Activated naive CD8-positive, alpha-beta T cell treated with anti-CD3 and anti-CD28 coated beads, Interleukin-2, amount 10 ng/mL, durations not matched to agents 7 days and 5 days (primary cell): ENCODE data around the gene ACMSD. TPM values are rescaled to one million over a fixed set of nuclear protein-coding genes. Genes with fewer than 3 reads are reported as not detected.
"Not testable (repeated sequence)": the region's sequence is repeated elsewhere in the genome, so short reads cannot be mapped to it uniquely, and the experiment has no call there.

Experiments
- ATAC-seq: fragments of 150-1000 bp; cut with Tn5 transposase; one replicate; pipeline ENCODE4 v1.10.0; 2021; ENCODE audit warnings: low read depth, moderate library complexity
- POLR2A ChIA-PET: fragments of 350-600 bp; sonication (Branson Sonifier 250); formaldehyde crosslinking; loops from one replicate; lab custom pipeline; 2021; ENCODE audit warnings: antibody characterized with exemption; lab: Charles Lee
- DNase-seq: peaks from one replicate; pipeline ENCODE4 v3.0.0; 2021
- H3K27ac Mint-ChIP-seq: one replicate; pipeline ENCODE4 v1.8.0; 2022; ENCODE audit warnings: mild to moderate bottlenecking, mixed read lengths
- H3K27me3 Mint-ChIP-seq: one replicate; pipeline ENCODE4 v1.8.0; 2022; ENCODE audit warnings: mild to moderate bottlenecking, moderate library complexity, mixed read lengths
- H3K36me3 Mint-ChIP-seq: one replicate; pipeline ENCODE4 v1.8.0; 2021; ENCODE audit warnings: mild to moderate bottlenecking, mixed read lengths
- H3K4me1 Mint-ChIP-seq: one replicate; pipeline ENCODE4 v1.8.0; 2021; ENCODE audit warnings: mixed read lengths
- H3K4me3 Mint-ChIP-seq: one replicate; pipeline ENCODE4 v1.8.0; 2022; ENCODE audit warnings: mild to moderate bottlenecking, moderate library complexity, mixed read lengths
- H3K9me3 Mint-ChIP-seq: one replicate; pipeline ENCODE4 v1.8.0; 2021; ENCODE audit warnings: mixed read lengths
- total RNA-seq, 2 experiments: library from RNA; stranded (reverse); gene quantifications; one replicate each; pipeline ENCODE4 v1.2.3, GENCODE V29; 2021

Gene ACMSD
- not detected for total RNA-seq

GRCh38 chr2:134838143-134838620 lies at the start of gene ACMSD:
TSS of gene ACMSD (plus strand) at chr2:134838616. CDS start at chr2:134838683, 67 bp downstream.
- Mint-ChIP-seq H3K36me3 (no peaks in the 10 kb centered on the region), H3K27me3 (peaks cover 24% of the 10 kb centered on the region), H3K4me3 (no peak within 1 kb of the TSS), H3K9me3 (peaks cover 3% of the 10 kb centered on the region), H3K4me1 (no peaks in the 10 kb centered on the region), H3K27ac (no peak within 1 kb of the TSS)
- DNase-seq, result no peak
- POLR2A ChIA-PET, result no interaction called here
- no peak for ATAC-seq

GRCh38 chr2:134790487-134790886 lies 47.9 kb upstream of the ACMSD start:
- POLR2A ChIA-PET, result no interaction called here
- no peaks in the 10 kb centered on the region for H3K36me3 Mint-ChIP-seq

GRCh38 chr2:134791616-134792015 lies 46.8 kb upstream of the ACMSD start:
- no peak overlapping the region for H3K27ac Mint-ChIP-seq
- peaks cover 5% of the 10 kb centered on the region for H3K27me3 Mint-ChIP-seq
- POLR2A ChIA-PET, result no interaction called here
- H3K4me3 Mint-ChIP-seq, result no peak overlapping the region
- ATAC-seq (no peak), DNase-seq (no peak)
- no peaks in the 10 kb centered on the region for H3K4me1 Mint-ChIP-seq
- no peaks in the 10 kb centered on the region for H3K36me3 Mint-ChIP-seq
- H3K9me3 Mint-ChIP-seq, result no peaks in the 10 kb centered on the region

More at GRCh38 chr2:134790487-134790886, 47.9 kb upstream of the ACMSD start:
- H3K27me3 Mint-ChIP-seq, result peaks cover 5% of the 10 kb centered on the region
- H3K4me3 Mint-ChIP-seq, result no peak overlapping the region
- ATAC-seq (no peak), DNase-seq (no peak)
- H3K9me3 Mint-ChIP-seq, result no peaks in the 10 kb centered on the region
- no peak overlapping the region for H3K27ac Mint-ChIP-seq
- H3K4me1 Mint-ChIP-seq, result no peaks in the 10 kb centered on the region

DNA sequence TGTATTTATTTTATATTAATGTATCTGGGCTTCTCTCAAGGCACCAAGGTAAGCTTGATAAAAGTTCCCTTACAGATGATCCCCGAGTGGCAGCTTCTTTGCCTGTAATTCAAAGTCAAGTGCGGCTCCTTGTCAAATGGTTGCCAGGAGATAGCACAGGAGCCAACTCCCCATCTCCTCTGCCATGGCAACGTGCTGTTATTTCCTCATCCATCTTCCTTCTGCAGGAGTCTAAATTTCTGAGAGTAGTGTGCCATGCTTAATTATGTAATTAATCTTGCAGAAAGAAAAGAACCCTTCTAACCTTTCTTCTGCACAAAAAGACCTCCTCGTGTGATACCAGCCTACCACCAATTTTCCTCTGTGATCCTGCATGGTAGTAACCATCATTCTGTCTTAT lies 46.2 kb upstream of the ACMSD start:
- Mint-ChIP-seq H3K9me3 (no peaks in the 10 kb centered on the region), H3K4me1 (no peaks in the 10 kb centered on the region), H3K27me3 (peaks cover 5% of the 10 kb centered on the region), H3K36me3 (no peaks in the 10 kb centered on the region), H3K4me3 (no peak overlapping the region), H3K27ac (no peak overlapping the region)
- POLR2A ChIA-PET, result no interaction called here
- no peak for ATAC-seq
- DNase-seq, result no peak

DNA sequence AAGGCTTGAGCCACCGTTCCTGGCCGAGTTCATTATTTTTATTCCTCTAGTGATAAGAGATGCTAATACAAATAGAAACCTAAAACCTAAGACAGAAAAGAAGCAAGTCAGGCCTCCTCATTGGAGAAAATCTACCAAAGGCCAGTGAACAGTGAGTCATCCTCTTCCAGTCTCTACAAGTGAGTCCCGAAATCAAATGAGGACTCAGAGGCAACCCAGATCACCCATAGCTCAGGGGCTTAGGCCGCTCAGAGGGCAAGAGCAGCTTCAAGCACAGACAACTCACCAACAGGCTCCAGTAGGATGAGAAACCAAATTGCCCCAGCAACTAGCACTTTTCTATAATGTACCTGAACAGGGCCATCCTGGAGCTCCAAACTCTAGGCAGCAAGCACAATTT lies 42.7 kb upstream of the ACMSD start:
- Mint-ChIP-seq H3K9me3 (no peaks in the 10 kb centered on the region), H3K27me3 (peaks cover 8% of the 10 kb centered on the region), H3K4me1 (no peaks in the 10 kb centered on the region), H3K36me3 (no peaks in the 10 kb centered on the region), H3K4me3 (no peak overlapping the region), H3K27ac (no peak overlapping the region)
- DNase-seq (no peak), ATAC-seq (no peak)
- POLR2A ChIA-PET, result no interaction called here

GRCh38 chr2:134796373-134796772 lies 42.0 kb upstream of the ACMSD start:
- H3K27me3 Mint-ChIP-seq, result peaks cover 7% of the 10 kb centered on the region
- no peak for ATAC-seq
- POLR2A ChIA-PET, result no interaction called here
- H3K4me3 Mint-ChIP-seq, result no peak overlapping the region
- no peaks in the 10 kb centered on the region for H3K4me1 Mint-ChIP-seq
- no peak overlapping the region for H3K27ac Mint-ChIP-seq
- H3K9me3 Mint-ChIP-seq, result no peaks in the 10 kb centered on the region
- DNase-seq, result no peak
- no peaks in the 10 kb centered on the region for H3K36me3 Mint-ChIP-seq

DNA sequence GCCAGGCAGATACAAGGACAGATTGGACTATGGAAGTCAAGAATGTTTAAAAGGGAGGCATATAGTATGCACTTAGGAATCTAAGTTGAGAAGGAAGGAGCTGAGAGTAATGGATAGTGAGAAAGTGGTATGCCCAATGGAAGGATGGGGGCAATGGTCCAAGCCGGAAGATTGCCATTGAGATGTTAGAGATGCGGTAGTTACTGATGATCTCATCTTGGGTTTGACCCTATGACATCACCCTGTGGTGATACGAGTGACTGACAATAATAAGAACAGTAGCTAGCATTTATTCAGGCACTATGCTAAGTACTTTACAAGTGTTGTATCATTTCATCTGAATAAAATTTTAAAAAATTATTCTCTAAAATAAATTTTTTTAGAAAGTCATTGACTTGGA lies 38.5 kb upstream of the ACMSD start:
- POLR2A ChIA-PET, result no interaction called here
- Mint-ChIP-seq H3K9me3 (peaks cover 6% of the 10 kb centered on the region), H3K4me1 (no peaks in the 10 kb centered on the region), H3K4me3 (no peak overlapping the region), H3K36me3 (no peaks in the 10 kb centered on the region), H3K27me3 (peaks cover 3% of the 10 kb centered on the region), H3K27ac (no peak overlapping the region)
- ATAC-seq (no peak), DNase-seq (no peak)

DNA sequence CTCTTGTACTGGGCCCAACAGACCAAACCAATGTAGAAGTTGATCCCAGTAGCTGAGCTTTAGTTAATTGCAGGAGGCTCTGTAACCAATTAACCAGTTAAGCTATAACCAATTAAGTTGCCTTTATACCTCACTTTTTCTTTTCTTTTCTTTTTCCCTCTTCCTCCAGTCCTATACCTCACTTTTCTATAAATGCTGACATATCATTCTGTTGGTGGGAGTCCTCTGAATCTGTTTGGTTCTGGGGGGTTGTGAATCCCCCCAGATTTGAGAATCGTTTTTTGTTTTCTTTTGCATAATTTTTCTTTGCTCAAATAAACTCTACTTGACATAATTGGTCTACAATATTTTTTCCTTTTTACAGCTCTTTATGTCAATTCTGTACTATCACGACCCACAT lies 38.1 kb upstream of the ACMSD start:
- POLR2A ChIA-PET, result no interaction called here
- Mint-ChIP-seq H3K27me3 (peaks cover 3% of the 10 kb centered on the region), H3K36me3 (no peaks in the 10 kb centered on the region), H3K9me3 (peaks cover 6% of the 10 kb centered on the region), H3K4me3 (no peak overlapping the region), H3K4me1 (no peaks in the 10 kb centered on the region), H3K27ac (no peak overlapping the region)
- no peak for DNase-seq
- ATAC-seq, result no peak

DNA sequence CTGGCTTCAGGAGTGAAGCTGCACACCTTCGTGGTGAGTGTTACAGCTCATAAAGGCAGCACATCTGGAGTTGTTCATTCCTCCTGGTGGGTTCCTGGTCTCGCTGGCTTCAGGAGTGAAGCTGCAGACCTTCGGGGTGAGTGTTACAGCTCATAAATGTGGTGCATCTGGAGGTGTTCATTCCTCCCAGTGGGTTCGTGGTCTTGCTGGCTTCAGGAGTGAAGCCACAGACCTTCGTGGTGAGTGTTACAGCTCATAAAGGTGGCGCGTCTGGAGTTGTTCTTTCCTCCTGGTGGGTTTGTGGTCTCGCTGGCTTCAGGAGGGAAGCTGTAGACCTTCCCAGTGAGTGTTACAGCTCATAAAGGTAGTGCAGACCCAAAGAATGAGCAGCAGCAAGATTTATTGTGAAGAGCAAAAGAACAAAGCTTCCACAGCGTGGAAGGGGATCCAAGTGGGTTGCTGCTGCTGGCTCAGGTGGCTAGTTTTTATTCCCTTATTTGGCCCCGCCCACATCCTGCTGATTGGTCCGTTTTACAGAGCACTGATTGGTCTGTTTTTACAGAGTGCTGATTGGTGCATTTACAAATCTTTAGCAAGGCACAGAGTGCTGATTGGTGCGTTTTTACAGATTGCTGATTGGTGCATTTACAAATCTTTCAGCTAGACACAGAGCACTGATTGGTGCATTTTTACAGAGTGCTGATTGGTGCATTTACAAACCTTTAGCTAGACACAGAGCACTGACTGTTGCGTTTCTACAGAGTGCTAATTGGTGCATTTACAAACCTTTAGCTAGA lies 34.6 kb upstream of the ACMSD start:
- H3K36me3 Mint-ChIP-seq, DNase-seq, H3K27ac Mint-ChIP-seq, H3K4me1 Mint-ChIP-seq, H3K9me3 Mint-ChIP-seq, H3K27me3 Mint-ChIP-seq, ATAC-seq, H3K4me3 Mint-ChIP-seq, POLR2A ChIA-PET: not testable (repeated sequence)

DNA sequence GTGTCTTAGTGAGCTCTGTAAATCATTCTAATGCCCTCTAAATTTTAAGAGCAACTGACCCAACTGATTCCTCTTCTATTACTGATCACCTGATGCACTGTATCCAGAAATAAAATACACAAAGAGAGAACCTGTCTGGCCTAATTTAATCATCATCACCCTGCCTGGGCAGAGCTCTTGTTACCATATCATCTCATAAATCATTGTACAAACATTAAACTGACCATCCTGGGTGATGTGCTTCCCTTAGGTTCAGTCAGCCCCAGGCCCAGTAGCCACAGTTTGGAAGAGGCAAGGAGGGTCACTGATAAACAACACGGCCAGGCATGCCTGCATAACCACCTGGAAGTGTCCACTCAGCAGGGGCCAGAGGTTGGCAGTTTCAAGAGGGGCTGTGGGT lies 22.7 kb upstream of the ACMSD start:
- Mint-ChIP-seq H3K4me3 (no peak overlapping the region), H3K36me3 (no peaks in the 10 kb centered on the region), H3K27me3 (peaks cover 2% of the 10 kb centered on the region), H3K4me1 (no peaks in the 10 kb centered on the region), H3K9me3 (peaks cover 5% of the 10 kb centered on the region), H3K27ac (no peak overlapping the region)
- ATAC-seq, result no peak
- DNase-seq, result no peak
- POLR2A ChIA-PET, result no interaction called here

GRCh38 chr2:134818321-134818720 lies 20.1 kb upstream of the ACMSD start:
- Mint-ChIP-seq H3K36me3 (no peaks in the 10 kb centered on the region), H3K27me3 (peaks cover 2% of the 10 kb centered on the region), H3K4me3 (no peak overlapping the region), H3K4me1 (no peaks in the 10 kb centered on the region), H3K27ac (no peak overlapping the region), H3K9me3 (no peaks in the 10 kb centered on the region)
- DNase-seq, result no peak
- ATAC-seq, result no peak
- POLR2A ChIA-PET, result no interaction called here

DNA sequence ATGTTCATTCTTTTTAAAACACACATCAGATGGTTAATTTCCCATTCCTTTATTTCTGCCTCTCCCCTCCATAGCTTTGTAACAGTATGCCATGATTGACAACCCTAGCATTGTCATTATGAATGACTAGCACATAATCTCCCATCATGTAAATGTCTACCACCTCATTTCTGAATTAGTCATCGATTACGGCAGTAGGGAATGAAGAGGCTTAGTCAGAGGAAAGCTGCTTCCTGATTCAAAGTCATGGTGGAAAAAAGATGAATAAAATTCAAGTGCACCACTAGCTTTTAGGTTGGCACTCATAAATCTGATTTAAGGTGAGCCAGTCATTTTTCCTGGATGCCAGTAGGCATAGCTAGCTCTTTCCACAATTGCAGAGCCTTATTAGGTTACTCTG lies 19.1 kb upstream of the ACMSD start:
- POLR2A ChIA-PET, result no interaction called here

GRCh38 chr2:134823431-134823830 lies 15.0 kb upstream of the ACMSD start:
- Mint-ChIP-seq H3K9me3 (peaks cover 3% of the 10 kb centered on the region), H3K27me3 (peaks cover under 1% of the 10 kb centered on the region), H3K4me3 (no peak overlapping the region), H3K27ac (no peak overlapping the region), H3K4me1 (no peaks in the 10 kb centered on the region), H3K36me3 (no peaks in the 10 kb centered on the region)
- ATAC-seq (no peak), DNase-seq (no peak)
- POLR2A ChIA-PET, result no interaction called here

More for the DNA sequence above, 19.1 kb upstream of the ACMSD start:
- Mint-ChIP-seq H3K36me3 (no peaks in the 10 kb centered on the region), H3K27me3 (peaks cover 2% of the 10 kb centered on the region), H3K9me3 (peaks cover 2% of the 10 kb centered on the region), H3K4me3 (no peak overlapping the region), H3K27ac (no peak overlapping the region), H3K4me1 (no peaks in the 10 kb centered on the region)
- DNase-seq (no peak), ATAC-seq (no peak)

GRCh38 chr2:134823832-134824231 lies 14.6 kb upstream of the ACMSD start:
- H3K4me3 Mint-ChIP-seq, result no peak overlapping the region
- DNase-seq (no peak), ATAC-seq (no peak)
- no peaks in the 10 kb centered on the region for H3K4me1 Mint-ChIP-seq
- no peaks in the 10 kb centered on the region for H3K27me3 Mint-ChIP-seq
- H3K27ac Mint-ChIP-seq, result no peak overlapping the region
- POLR2A ChIA-PET, result no interaction called here
- no peaks in the 10 kb centered on the region for H3K36me3 Mint-ChIP-seq
- peaks cover 3% of the 10 kb centered on the region for H3K9me3 Mint-ChIP-seq
